Measurements from ENCODE around the gene CRYBG3.

Gene CRYBG3

DNA sequence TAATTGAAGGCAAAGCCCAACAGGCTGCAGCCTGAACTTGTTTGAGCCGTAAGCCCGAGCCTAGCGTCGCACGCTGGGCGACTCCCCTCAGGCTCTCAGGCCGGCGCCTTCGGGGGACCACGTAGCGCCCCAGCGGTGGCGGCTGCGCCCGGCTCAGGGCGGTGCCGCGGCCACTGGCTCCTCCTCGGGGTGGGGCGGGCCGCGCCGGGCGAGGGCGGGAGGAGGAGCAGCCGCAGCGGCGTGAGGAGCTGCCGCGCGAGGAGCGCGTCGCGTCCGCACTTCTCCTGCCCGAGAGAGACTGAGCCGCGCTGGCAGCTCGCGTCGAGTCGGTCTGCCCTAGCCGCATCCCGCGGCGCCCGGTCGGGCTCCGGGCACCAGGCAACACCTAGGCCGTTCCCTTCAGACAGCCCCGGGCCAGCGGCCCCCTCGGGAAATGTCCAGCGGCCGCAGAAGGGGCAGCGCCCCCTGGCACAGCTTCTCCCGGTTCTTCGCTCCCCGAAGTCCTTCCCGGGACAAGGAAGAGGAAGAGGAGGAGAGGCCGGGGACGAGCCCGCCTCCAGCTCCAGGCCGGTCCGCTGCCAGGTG, at the start of gene CRYBG3:
CRYBG3 (plus strand) TSS at position 238 of the 585 bp plus-strand sequence; CDS start at position 434, 196 bp downstream.
- TF ChIP-seq, protein P1, sequence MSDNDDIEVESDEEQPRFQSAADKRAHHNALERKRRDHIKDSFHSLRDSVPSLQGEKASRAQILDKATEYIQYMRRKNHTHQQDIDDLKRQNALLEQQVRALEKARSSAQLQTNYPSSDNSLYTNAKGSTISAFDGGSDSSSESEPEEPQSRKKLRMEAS (IDR thresholded peaks at IDR 0.05; ENCODE audit: low read depth, low read length): 0 out of 2 replicates have a peak, but pooled peaks have one; percentile 56
- TF ChIP-seq POLR2A (IDR thresholded peaks at IDR 0.05; ENCODE audit: extremely low read depth, insufficient read length) (peak; percentile 58), MYC (IDR thresholded peaks at IDR 0.05; ENCODE audit: low read depth, low read length) (no peak), CTCF (IDR thresholded peaks at IDR 0.05; ENCODE audit: low read depth, low read length) (no peak)
- H3K4me3 ChIP-seq (ENCODE audit: low read depth, low read length): peak within 1 kb of the TSS; percentile 72
- DNase-seq (ENCODE audit: low read depth): peak; percentile 90

DNA sequence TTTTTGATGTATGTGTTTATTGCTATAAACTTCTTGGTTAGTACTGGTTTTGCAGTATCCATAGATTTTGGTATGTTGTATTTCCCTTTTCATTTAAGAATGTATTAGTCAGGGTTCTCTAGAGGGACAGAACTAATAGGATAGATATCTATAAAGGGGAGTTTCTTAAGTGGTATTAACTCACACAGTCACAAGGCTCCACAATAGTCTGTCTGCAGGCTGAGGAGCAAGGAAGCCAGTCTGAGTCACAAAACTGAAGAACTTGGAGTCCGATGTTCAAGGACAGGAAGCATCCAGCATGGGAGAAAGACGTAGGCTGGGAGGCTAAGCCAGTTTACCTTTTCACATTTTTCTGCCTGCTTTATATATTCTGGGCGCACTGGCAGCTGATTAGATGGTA, 48.9 kb upstream of the CRYBG3 start:
- no peak overlapping the region for H3K4me3 ChIP-seq (ENCODE audit: low read depth, low read length)

DNA sequence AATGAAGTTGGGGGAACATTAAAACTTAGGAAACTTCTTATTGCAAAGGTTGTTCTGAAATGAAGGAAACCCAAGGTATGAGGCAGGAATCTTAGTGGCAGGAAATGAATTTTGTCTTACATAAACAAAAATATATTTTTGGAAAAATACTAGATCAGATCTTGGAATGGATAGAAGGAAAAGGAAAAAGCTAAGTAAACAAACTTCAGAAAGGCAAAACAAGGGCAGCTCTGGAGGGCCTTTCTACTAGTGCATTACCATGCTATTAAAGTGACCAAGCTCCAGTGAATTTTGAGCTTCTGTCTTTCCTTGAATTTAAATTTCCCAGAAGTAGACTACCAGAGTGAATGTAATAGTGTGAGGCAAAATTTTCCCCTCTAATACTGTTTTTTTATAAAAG, 43.7 kb upstream of the CRYBG3 start:
- no peak overlapping the region for H3K4me3 ChIP-seq (ENCODE audit: low read depth, low read length)
- DNase-seq (ENCODE audit: low read depth): no peak
- TF ChIP-seq POLR2A (IDR thresholded peaks at IDR 0.05; ENCODE audit: extremely low read depth, insufficient read length) (no peak), MYC (IDR thresholded peaks at IDR 0.05; ENCODE audit: low read depth, low read length) (no peak), CTCF (IDR thresholded peaks at IDR 0.05; ENCODE audit: low read depth, low read length) (no peak)
- TF ChIP-seq, protein P1 (IDR thresholded peaks at IDR 0.05; ENCODE audit: low read depth, low read length): no peak

More for the DNA sequence above, 48.9 kb upstream of the CRYBG3 start:
- no peak for DNase-seq (ENCODE audit: low read depth)
- TF ChIP-seq MYC (IDR thresholded peaks at IDR 0.05; ENCODE audit: low read depth, low read length) (no peak), POLR2A (IDR thresholded peaks at IDR 0.05; ENCODE audit: extremely low read depth, insufficient read length) (no peak), CTCF (IDR thresholded peaks at IDR 0.05; ENCODE audit: low read depth, low read length) (no peak)
- TF ChIP-seq, protein P1 (IDR thresholded peaks at IDR 0.05; ENCODE audit: low read depth, low read length): no peak

GRCh38 chr3:97793420-97794019, 28.3 kb upstream of the CRYBG3 start:
- H3K4me3 ChIP-seq (ENCODE audit: low read depth, low read length): no peak overlapping the region
- peak; percentile 63 for DNase-seq (ENCODE audit: low read depth)
- no peak for TF ChIP-seq MYC (IDR thresholded peaks at IDR 0.05; ENCODE audit: low read depth, low read length)
- no peak for TF ChIP-seq POLR2A (IDR thresholded peaks at IDR 0.05; ENCODE audit: extremely low read depth, insufficient read length)
- TF ChIP-seq, protein P1 (IDR thresholded peaks at IDR 0.05; ENCODE audit: low read depth, low read length): no peak
- TF ChIP-seq CTCF (IDR thresholded peaks at IDR 0.05; ENCODE audit: low read depth, low read length): peak; percentile 63

DNA sequence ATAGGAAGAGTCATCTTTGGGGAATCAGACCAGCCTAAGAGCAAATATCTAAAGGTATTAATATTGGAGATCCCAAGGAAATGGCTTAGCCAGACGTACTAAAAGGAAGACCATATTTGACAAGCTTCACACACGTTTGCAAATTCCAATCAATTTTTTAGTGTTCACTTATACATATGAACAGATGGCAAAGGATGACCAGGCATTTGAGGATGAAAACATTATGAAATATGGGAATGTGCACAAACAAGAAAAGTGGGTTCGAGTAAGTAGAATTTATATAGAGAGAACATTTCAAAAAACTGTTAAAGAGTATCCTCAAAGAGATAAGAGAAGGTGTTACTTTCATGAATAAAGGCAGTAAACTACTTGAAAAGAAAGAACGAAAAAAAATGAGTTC, 25.9 kb upstream of the CRYBG3 start:
- TF ChIP-seq, protein P1 (IDR thresholded peaks at IDR 0.05; ENCODE audit: low read depth, low read length): no peak
- TF ChIP-seq CTCF (IDR thresholded peaks at IDR 0.05; ENCODE audit: low read depth, low read length) (no peak), POLR2A (IDR thresholded peaks at IDR 0.05; ENCODE audit: extremely low read depth, insufficient read length) (no peak), MYC (IDR thresholded peaks at IDR 0.05; ENCODE audit: low read depth, low read length) (no peak)
- DNase-seq (ENCODE audit: low read depth): no peak
- no peak overlapping the region for H3K4me3 ChIP-seq (ENCODE audit: low read depth, low read length)
